Activated CD8-positive, alpha-beta memory T cell treated with anti-CD3 and anti-CD28 coated beads for 4 hours (primary cell): ENCODE measurements around the gene NPW.

ENCODE experiments used
- DNase-seq, 2 donors: peaks; one replicate each; pipeline ENCODE4 v3.0.0-alpha.2; 2020; ENCODE audit warnings: low read depth in 2 of 2

Gene NPW

GRCh38 chr16:2036200-2036966, 16.8 kb downstream of the NPW start:
- DNase-seq, result no peak

- DNase-seq, result no peak
These were observed 17.5 kb downstream of the NPW start for GRCh38 chr16:2037115-2037514.

GRCh38 chr16:2037647-2038381, 18.2 kb downstream of the NPW start:
- no peak for DNase-seq

- no peak for DNase-seq
These were observed 19.0 kb downstream of the NPW start for GRCh38 chr16:2038382-2039231.

GRCh38 chr16:2039274-2040031, 19.9 kb downstream of the NPW start:
- DNase-seq, result no peak

GRCh38 chr16:2040041-2040786, 20.6 kb downstream of the NPW start:
- DNase-seq, result no peak

- DNase-seq, result no peak
These were observed 21.4 kb downstream of the NPW start for GRCh38 chr16:2040787-2041522.

GRCh38 chr16:2042171-2042985, 22.8 kb downstream of the NPW start:
- no peak for DNase-seq

- DNase-seq, result no peak
These were observed 23.5 kb downstream of the NPW start for GRCh38 chr16:2042986-2043666.

GRCh38 chr16:2043667-2044451, 24.3 kb downstream of the NPW start:
- no peak for DNase-seq

- no peak for DNase-seq
These were observed 25.0 kb downstream of the NPW start for GRCh38 chr16:2044541-2044940.

GRCh38 chr16:2045965-2046892, 26.6 kb downstream of the NPW start:
- DNase-seq, result no peak

GRCh38 chr16:2046893-2047329, 27.3 kb downstream of the NPW start:
- no peak for DNase-seq

- peak; percentile 86 to 88 for DNase-seq
These were observed 27.9 kb downstream of the NPW start, which contains the start of the genes NTHL1 and TSC2 for GRCh38 chr16:2047330-2048115. TSS of gene NTHL1 (minus strand) at chr16:2047834. CDS start at chr16:2047823, 11 bp downstream. TSS of gene TSC2 (plus strand) at chr16:2047985. CDS start at chr16:2048616, 631 bp downstream.

GRCh38 chr16:2048116-2048543, 28.5 kb downstream of the NPW start:
- peak in 1 of 2 donors; percentile 8 for DNase-seq

GRCh38 chr16:2053211-2053610, 33.6 kb downstream of the NPW start:
- DNase-seq, result no peak
